ENCODE results near the gene ARHGEF28.

DNA sequence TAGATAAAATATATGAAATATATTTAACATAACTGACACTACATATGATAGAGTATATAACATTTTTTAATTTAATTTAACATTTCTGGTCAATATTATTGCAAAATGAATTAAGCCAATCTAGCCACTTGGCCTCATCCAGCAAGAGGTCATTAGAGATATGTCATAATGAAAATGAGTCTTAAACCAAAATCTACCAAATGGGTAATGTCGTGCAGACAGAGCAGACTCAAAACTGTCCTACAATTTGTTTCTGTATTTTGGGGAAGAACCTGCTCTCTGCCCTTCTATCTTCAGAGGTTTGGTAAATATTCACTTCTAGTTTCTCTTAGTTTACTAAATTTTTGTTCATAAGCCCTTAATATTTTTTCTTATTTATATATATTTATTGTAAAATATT is 61.4 kb downstream of the ARHGEF28 start:
- TF ChIP-seq, protein P1, sequence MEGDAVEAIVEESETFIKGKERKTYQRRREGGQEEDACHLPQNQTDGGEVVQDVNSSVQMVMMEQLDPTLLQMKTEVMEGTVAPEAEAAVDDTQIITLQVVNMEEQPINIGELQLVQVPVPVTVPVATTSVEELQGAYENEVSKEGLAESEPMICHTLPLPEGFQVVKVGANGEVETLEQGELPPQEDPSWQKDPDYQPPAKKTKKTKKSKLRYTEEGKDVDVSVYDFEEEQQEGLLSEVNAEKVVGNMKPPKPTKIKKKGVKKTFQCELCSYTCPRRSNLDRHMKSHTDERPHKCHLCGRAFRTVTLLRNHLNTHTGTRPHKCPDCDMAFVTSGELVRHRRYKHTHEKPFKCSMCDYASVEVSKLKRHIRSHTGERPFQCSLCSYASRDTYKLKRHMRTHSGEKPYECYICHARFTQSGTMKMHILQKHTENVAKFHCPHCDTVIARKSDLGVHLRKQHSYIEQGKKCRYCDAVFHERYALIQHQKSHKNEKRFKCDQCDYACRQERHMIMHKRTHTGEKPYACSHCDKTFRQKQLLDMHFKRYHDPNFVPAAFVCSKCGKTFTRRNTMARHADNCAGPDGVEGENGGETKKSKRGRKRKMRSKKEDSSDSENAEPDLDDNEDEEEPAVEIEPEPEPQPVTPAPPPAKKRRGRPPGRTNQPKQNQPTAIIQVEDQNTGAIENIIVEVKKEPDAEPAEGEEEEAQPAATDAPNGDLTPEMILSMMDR (IDR thresholded peaks at IDR 0.05; ENCODE audit: poor library complexity, severe bottlenecking) = no peak
- TF ChIP-seq EZH2 (IDR thresholded peaks at IDR 0.05; ENCODE audit: borderline replicate concordance, insufficient read depth, low read length, poor library complexity, severe bottlenecking) (no peak), RAD21 (conservative IDR thresholded peaks at IDR 0.05) (no peak), POLR2AphosphoS5 (IDR thresholded peaks at IDR 0.05) (no peak), TAF1 (IDR thresholded peaks at IDR 0.05; ENCODE audit: low read depth) (no peak), MXI1 (conservative IDR thresholded peaks at IDR 0.05; ENCODE audit: poor library complexity, severe bottlenecking) (no peak)
- TF ChIP-seq, protein P2, sequence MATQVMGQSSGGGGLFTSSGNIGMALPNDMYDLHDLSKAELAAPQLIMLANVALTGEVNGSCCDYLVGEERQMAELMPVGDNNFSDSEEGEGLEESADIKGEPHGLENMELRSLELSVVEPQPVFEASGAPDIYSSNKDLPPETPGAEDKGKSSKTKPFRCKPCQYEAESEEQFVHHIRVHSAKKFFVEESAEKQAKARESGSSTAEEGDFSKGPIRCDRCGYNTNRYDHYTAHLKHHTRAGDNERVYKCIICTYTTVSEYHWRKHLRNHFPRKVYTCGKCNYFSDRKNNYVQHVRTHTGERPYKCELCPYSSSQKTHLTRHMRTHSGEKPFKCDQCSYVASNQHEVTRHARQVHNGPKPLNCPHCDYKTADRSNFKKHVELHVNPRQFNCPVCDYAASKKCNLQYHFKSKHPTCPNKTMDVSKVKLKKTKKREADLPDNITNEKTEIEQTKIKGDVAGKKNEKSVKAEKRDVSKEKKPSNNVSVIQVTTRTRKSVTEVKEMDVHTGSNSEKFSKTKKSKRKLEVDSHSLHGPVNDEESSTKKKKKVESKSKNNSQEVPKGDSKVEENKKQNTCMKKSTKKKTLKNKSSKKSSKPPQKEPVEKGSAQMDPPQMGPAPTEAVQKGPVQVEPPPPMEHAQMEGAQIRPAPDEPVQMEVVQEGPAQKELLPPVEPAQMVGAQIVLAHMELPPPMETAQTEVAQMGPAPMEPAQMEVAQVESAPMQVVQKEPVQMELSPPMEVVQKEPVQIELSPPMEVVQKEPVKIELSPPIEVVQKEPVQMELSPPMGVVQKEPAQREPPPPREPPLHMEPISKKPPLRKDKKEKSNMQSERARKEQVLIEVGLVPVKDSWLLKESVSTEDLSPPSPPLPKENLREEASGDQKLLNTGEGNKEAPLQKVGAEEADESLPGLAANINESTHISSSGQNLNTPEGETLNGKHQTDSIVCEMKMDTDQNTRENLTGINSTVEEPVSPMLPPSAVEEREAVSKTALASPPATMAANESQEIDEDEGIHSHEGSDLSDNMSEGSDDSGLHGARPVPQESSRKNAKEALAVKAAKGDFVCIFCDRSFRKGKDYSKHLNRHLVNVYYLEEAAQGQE (IDR thresholded peaks at IDR 0.05; ENCODE audit: borderline replicate concordance) = no peak

Measured in neural cell (in vitro differentiated cells).